Activated CD4-positive, alpha-beta T cell treated with anti-CD3 and anti-CD28 coated beads, Interleukin-2, Interleukin-4, amounts not matched to agents 100 ng/mL and 50 ng/mL, durations not matched to agents 16 hours and 8 hours (primary cell): ENCODE results near the gene PIEZO1.

Source experiments
- DNase-seq: peaks from one replicate; pipeline ENCODE4 v3.0.0-alpha.2; 2020; ENCODE audit warnings: low spot score

Gene PIEZO1

DNA sequence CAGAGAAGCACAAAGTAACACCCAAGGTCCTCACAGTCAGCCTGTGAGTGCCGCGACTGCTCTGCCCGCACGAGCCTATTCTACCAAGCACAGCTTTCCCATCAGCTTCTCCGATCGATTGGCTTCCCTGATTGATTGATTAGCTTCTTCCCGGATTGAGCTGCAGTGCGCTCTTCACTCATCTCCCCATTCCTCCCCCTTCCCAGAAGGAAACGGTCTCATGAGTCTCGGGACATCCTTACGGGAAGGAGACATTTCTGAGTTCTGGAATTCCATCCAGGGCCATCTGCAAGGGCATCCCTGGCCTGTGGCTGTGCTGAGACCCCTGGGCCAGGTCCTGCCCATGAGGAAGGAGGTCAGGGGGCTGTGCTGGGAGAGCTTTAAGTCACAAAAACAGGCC is 18.0 kb downstream of the PIEZO1 start:
- no peak for DNase-seq

DNA sequence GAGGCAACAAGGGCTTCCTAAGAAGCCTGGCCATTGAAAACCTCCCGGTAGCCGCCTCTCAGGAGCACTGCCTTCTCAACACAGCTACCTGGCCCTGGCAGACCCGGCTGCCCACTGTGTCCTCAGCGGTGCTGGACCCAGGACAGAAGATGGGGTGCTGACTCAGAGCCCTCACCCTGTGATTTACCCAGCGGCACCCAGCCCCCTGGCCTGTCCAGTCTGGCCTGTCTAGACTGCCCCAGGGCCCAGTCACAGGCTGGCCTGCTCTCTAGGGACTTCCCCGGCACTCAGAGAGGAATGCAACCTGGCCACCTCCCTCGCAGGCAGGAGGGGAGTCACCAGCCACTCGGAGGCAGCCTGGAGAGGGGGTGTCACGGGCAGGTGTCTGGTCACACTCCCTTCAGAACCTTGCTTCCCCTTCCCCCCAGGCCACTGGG is 20.1 kb downstream of the PIEZO1 start:
- DNase-seq = no peak

DNA sequence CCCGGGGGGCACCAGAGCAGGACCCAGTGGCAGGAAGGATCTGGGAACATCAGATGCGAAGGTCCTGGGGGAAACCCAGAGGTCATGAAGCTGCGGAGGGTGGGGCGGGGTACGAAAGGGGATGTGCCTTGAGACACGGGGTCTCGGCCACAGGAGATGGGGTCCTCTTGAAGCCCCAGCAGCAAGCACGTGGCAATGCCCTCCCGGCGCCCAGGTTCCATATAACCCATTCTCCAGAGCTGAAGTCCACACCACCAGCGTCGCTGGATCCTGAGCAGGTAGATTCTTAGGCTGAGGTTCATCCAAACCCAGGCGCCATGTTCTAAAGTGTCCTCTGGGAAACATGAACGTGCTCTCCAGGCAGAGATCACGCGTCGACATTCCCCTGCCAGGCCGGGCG is 20.9 kb downstream of the PIEZO1 start:
- DNase-seq = no peak

DNA sequence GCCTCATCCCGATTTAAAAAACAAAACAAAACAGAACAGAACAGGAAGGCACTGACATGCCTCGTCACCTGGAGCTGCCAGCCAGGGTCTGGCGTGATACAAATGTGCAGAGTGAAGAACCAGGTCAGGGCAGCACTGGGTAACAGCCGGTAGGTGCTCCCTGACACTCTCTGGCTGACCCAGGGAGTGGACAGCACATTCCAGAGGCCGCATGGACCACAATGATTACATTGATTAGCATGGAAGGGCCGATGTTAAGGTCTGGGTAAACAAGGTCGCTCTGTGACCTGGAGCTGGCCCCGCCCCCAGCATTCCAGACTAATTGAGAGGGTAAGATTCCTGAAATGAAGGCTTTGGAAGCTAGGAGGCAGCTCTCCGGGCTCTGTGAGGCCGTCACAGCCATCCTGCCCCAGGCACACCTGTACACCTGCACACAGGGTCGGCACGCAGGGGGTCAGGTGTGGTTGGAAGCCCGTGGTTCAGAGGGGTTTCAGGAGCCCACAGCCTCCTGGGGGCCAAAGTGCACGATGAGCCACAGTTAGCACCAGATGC is 21.4 kb downstream of the PIEZO1 start:
- no peak for DNase-seq

DNA sequence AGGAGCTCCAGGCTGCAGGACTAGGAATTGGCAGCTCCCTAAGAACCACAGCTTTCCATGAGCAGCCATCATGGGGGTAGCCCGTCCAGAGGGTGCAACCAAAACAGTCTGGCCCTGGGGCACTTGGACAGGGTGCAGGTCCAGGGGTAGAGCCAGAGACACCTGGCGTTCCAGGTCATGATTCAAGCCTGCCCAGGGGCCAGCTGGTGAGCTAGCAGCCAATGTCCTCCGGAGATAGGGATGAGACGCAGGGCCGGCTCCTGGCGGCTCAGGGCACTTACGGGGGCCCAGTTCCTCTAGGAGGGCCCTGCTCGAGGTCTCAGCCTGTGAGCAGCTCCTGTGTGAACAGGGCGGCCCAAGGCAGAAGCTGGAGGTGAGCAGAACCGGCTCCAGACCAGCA is 22.1 kb downstream of the PIEZO1 start:
- DNase-seq = no peak

DNA sequence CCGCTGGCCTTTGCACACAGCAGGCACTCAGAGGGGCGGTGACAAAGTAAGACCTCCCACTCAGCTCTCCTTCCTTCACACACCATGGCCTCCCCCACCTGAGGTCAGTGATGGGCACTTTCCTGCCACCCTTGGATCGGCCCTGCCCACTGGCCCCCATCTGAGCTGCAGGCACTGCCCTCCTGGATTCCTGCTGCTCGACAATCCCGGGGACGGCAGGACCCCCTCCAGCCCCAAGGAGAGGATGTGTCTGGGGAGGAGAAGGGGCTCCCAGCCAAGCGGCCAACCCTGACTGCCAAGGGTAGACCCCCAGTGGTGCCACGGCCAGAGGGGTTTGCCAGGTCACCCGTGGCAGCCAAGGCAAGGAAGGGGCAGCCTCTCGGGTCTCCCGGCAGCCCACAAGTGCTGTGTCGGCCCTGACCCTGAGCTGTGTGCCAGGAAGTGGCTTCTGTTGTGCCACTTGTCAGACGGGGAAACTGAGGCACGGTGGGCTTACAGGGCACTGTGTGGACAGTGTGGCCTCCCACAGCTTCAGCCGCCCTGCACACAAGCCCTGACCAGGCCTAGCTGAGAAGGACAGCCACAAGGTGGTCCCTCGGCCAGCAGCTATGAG is 22.7 kb downstream of the PIEZO1 start:
- no peak for DNase-seq

DNA sequence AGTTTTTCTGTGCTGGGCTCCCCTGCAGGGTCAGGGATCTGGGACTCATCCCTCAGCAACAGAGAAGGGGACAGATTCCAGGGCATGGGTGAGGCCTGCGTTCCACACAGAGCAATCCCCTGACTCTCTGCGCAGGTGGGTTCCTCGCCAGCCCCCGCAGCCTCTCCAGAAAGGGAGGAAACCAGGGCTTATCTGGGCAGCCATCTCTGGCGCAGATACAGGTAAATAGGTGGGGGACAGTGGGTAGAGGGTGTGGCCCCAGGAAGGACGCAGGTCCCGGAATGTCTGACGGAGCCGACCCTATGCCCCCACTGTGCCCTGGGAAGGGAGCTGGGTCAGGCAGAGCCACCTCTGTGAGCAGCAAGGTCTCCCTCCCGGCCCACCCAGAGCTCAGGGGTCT is 23.2 kb downstream of the PIEZO1 start:
- DNase-seq = no peak

DNA sequence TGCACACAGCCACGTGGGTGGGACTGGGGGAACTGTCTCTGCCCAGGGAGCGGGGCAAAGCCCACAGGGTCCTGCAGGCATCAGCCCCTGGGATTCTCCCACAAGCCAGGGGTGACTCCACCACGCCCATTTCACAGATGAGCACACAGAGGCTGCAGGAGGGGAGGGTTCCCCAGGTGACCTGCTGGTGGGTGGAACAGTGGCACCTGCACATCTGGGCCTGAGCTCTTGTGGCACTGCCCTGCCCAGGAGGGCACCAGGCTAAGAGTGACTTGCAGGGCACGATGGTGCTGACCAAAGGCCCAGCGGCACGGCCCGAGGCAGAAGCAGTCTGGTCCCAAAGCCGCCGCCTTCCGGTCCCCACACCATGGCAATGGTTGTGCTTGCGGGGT is 23.9 kb downstream of the PIEZO1 start:
- DNase-seq = no peak

DNA sequence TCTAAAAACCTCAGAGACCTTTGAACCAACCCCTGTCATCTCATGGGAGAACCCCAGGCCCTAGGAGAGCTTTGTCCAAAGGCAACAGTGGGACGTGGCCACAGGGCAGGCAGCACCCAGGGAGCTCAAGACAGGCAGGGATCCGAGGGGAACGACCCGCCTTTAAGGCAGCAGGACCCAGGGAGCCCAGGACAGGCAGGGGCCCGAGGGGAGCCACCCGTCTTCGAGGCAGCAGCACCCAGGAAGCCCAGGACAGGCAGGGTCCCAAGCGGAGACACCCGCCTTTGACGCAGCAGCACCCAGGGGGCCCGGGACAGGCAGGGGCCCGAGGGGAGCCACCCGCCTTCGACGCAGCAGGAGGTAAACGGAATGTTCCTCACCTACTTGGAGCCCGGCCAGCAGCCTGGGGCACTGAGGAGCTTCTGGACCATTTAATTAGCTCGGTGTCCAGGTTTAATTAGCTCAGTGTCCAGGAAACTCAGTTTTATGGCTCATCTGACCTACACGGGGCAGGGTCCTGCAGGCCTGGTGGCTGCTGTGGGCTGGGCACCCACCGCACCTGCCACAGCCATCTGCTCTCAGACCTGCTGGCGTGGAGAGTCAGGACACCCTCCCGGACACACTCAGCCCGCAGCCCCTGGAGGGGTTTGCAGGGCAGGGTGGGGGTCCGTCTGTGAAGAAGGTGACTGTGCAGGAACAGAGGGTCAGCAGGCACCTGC is 24.4 kb downstream of the PIEZO1 start:
- no peak for DNase-seq

DNA sequence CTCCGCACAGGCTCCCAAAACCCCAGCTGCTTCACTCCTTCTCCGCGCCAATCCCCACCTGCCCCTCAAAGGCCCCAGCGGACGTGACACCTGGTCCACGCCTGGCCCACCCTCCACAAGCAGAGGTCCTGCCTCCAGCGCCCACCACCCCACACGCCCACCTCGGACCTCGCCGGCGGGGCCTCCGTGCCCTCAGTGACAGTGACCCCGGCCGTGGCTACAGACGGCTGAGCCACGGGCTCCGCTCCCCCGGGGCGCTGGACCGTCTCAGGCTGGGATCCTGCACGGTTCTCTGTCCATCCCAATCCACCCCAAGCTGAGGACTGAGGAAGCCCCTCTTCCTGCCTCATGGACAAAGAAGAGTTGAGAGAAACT is 25.1 kb downstream of the PIEZO1 start:
- no peak for DNase-seq

DNA sequence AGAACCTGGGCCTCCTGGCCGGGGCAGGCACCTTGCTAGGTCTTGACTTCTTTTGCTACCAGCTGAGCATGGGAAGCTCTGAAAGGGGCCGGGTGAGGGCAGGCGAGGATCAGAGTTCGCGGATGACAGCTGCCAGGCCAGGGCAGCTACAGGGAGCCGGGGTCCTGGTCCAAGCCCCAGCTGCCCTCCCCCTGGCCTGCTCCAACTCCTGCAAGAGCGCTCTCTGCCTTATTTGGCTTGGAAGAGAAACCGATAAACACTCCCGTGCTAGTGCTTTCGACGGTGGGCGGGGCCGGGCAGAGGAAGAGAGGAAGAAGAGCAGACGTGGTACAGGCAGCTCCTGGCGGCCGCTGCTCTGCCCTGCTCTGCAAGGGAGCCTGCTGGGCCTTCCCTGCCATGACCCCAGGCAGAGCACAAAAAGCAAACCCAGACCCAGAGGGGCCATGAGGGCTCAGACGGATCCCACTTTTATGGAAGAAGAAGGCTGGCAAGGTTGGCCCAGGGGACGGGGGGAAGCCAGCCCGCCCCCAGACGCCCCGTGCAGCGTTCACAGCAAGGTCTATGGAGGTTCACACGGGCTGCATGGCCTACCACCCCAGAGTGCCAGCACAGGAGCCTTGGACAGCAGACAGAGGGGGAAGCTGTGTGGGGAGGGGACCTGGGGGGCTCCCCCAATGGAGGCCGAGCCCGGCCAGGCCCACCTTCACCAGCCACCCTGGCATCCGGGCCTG is 25.6 kb downstream of the PIEZO1 start:
- peak; percentile 32 for DNase-seq

DNA sequence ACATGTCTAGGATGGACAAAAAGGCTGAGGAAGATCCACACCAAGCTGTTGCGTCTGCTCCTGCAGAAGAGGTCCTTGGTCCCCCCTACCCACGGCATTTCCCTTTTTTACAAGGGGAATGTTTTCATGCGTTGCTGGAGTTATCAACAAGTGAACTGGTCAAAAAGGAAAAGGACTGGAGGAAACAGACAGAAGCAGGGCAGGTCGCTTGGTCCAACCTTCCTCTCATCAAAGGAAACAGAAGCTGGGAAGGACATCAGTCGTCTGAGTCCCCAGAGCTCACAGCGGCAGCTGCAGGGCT is 26.1 kb downstream of the PIEZO1 start:
- no peak for DNase-seq

DNA sequence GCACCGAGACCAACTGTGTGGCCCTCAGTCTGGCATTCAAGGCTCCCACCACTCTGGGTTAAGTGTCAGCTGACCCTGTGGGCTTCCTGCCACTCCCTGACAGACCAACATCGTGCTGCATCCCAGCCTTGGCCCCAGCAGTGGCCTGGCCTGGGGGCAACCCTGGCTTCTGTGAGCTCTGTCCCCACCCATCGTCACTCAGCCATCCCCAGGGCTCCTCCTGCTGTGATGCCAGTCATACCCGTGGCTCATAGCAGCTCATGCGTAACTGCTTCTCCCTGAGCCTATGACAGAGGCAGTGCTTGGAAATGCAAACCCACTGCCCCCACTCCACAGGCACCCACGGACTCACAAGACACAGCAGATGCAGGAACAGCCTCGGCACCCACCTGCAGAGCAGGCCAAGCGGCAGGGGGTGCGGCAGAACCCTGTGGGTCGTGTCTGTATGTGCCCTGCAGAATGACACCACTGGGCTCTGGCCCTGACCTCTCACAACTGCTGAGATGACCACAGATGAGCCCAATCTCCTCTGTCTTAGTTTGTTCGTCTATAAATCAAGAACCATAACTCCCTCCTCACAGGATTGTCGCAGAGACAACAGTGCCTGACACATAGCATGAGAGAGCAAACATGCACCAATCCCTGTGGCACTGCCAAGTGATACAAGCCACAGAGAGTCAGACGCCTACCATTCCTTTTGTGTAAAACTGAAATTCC is 26.6 kb downstream of the PIEZO1 start:
- DNase-seq = no peak

DNA sequence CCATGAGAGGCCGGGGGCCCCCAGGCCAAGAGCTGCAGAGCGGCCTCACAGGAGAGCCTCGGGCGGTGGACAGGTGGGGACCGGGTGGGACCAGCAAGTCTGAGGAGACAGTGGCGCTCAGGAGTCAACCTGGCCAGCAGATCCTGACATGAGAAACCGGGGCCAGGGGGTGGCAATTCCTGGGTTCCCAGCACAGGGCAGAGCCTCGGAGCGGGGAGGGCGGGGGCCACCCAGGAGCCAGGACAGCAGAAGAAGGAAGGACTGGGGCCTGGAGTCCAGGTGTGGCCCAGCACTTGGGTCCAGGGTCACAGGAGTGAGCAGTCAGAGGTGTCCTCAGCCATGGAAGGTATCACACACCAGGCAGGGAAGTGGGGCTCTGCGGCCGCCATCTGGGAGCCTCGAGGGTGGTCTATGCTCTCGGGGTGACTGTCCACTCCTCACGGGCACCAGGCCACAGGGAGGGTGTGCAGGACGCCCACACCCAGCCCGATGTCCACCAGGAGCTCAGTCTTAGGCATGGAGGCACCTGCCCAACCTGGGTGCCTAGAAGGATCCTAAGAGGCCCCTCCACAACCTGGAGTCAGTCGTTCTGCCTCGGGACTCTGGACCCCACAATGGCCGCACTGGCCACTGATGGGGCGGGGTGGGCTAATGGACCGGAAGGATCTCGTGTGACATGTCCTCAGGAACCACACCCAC is 29.1 kb downstream of the PIEZO1 start:
- DNase-seq = no peak

DNA sequence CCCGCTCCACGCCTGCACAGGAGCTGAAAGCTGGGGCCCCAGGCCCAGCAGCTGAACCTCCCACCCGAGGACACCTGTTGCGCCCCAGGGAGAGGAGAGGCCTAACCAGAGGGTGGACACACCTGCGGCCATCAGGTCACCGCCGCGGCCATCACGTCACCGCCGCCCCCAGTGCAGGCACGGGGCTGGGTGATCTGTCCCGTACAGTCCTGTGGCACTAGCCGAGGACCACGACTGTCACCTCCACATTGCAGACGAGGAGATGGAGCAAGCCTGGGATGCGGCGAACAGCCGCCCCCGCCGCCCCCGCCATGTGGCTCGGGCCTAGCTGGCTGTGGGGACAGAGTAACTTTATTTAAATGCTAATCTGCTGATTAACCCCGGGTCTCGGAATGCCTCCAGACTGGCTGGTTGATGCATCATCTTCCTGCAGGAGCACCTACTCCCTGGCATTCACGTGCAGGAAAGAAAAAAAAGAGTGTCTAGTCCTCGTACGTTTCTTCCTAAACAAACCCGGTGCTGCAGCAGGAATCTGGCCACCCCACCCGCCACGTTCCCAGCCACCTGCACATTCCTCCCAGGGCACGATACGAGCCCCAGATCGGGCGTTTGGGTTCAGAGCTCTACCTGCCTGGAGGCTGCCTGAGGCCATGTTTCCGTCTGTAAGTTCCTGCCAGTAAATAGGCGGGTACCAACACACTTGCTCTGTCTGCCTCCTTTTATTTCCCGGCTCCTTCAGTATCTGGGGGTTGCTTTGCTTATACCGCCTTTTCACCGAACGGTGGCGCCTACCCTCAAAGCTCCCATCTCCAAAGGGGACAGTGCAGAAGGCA is 29.9 kb downstream of the PIEZO1 start:
- no peak for DNase-seq

DNA sequence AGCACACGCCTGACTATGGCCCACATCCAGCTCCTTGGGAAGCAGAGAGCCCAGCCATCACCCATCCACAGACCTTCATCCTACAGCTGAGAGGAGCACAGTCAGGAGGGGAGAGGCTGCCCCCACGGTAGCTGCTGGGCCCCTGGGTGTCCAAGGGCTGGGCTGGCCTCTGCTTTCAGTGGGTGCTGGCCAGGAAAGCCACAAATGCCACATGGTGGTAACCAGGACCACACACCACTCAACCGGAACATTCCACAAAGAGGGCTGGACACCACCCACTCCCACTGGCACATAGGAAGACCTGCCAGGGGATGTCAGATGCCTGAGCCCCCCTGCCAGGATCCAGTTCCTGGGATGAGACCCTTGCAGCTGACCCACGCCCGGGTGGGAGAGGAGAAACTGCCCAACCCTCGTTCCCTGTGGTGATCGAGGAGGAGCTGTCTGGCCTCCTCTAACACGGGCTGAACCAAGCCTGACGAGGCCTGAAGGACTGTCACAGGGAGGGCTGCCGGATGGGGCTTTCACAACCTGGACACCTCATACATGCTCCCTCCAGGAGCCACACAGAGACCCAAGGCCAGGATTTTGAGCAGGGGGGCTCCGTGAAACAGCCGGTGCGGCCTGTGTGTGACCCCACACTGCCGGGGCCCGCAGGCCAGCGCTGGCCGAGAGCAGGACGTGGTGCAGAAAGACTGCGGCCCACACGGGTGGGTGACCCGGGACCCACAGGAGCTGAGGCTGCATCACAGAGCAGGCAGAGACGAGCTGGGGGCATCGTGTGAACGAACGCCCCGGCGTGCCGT is 30.7 kb downstream of the PIEZO1 start:
- DNase-seq = no peak

DNA sequence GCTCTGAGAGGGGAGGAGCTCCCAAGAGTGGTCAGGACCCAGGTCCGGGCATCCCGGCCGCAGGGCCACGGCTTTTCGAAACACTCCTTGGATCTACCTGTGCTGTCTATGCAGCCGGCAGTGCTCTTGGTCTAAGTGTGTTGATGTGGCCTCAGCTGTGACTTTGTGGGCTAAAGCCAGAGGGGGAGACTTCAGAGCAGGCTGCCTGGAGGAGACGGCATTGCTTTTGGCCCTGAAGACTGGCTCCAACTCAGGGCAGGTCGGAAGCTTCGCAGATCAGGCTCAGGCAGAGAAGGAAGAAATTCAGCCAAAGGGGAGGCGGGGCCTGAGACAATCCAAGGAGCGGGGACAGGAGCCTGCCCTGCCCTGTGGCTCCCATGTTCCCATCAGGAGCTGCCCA is 31.4 kb downstream of the PIEZO1 start:
- DNase-seq = no peak

DNA sequence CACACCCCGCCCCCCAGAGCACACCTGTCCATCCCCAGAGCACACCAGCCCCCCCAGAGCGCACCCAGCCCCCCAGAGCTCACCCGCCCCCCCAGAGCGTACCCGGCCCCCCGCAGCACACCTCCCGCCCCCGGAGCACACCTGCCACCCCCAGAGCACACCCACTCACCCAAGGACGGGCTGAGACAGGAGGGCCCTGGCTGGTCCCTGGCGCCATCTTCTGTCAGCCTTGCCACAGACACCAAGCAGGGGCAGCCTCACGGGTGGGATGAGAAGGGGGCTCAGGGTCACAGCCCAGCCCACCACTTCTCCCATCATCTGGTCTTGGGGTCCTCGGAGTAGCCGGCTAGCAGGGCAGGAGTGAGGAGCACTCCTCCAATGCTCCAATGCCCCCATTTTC is 31.8 kb downstream of the PIEZO1 start:
- no peak for DNase-seq

DNA sequence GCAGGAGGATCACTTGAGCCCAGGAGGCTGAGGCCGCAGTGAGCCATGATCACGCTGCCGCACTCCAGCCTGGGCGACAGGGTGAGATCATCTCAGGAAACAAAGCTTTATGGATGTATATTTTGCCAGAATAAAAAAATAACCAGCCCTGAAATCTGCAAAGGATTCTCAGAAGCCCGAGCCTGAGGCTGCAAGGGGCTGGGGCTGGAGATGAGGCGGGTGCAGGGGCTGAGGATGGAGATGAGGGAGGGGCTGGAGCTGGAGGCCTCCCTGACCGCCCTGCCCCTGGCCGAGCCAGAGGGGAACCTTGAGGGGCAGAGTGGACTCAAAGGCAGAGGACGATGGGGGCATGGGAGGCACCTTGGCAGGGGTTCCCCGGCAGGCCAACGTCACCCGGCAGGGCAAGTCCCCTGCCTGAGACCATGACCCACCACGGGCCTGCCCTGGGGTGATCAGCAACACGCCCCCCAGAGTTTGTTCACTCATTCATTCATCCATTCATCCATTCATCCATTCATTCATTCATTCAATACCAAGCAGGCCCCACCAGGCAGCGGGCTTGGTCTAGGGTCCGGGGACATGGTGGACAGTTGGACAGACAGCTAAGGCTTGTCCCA is 32.5 kb downstream of the PIEZO1 start:
- DNase-seq = no peak

DNA sequence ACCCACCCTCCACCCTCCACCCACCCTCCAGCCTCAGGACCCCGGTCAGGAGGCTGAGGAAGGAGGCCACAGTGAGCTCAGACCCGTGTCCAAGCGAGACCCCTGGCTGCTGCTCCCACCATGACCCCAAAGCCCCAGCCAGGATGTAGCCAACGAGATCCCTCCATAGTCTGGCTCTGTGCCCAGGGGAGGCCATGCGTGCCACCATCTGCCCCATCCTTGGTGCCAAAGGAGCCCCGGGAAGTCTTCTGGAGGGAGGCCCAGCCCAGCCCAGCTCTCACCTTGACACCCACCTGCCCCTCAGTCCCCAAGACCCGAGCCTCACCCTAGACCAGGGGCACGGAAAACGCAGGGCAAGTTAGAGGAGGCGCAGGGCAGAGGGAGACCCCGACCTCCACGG is 34.2 kb downstream of the PIEZO1 start:
- no peak for DNase-seq
